HG03571 (cell line): ENCODE measurements around the gene CFAP298.
"Not testable (repeated sequence)": the region's sequence is repeated elsewhere in the genome, so short reads cannot be mapped to it uniquely, and the experiment has no call there.

ENCODE experiments used
- ATAC-seq: cut with Tn5 transposase; IDR thresholded peaks from one replicate; pipeline ENCODE4 v1.9.1; 2021; ENCODE audit not compliant: unreplicated experiment

Gene CFAP298

DNA sequence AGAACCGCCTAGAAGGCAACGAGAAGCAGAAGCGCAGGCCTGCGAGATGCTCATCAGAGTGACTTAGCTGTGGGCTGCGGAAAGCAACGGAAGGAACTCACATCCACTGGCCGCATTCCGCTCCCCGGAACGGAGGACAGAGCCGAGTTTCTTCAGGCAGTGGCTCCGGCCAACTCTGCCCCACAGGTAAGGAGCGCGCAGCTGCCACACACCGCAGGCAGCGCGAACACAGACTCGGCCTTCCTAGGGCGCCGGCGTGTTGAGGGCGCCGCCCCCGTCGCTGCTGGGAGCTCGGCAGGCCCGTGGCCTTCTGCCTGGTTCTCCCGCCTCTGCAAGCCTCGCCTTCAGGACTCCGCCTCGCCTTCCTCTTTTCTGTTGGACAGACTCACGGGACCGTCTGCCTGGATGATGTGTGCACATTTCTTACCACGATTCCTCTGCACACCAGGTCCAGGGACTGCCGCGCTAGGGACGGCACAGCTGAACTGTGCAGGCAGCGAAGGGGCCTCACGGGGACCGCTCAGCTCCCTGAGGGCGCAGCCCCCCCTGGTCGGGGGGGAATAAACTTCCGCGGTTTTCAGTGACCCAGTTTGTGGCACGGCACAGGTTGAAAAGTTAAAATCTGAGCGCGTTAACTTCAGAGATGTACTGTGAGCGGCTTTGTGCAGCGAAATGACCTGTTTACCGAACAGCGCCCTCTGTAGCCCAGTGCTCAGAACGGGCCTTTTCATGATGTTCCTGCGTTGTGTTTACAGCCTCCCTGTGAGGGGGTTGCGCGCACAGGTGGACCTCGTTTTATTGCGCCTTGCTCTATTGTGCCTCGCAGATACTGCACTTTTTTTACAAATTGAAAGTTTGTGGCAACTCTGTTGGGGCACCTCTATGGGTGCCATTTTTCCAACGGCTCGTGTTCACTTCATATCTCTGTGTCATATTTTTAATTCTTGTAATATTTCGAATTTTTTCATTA lies 42.6 kb downstream of the CFAP298 start:
- ATAC-seq, result no peak

DNA sequence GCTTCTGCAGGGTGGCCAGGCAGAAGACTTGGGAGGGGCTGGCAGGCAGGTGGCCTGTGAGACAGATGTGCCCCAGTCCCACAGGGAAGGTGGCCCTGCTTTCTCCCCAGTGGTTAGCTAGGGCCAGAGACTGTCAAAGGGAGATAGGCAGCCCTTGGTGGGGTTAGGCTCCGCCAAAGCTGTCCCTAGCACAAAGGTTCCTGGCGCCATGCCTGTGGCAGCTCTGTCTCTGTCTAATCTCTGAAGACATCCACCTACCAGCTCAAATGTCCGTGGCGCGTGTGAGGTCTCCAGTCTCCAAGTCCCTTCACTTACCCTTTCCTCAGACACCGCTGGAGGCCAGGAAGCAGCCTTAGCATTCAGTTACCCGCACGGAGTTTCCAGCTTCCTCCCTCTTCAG lies 44.6 kb downstream of the CFAP298 start:
- no peak for ATAC-seq

DNA sequence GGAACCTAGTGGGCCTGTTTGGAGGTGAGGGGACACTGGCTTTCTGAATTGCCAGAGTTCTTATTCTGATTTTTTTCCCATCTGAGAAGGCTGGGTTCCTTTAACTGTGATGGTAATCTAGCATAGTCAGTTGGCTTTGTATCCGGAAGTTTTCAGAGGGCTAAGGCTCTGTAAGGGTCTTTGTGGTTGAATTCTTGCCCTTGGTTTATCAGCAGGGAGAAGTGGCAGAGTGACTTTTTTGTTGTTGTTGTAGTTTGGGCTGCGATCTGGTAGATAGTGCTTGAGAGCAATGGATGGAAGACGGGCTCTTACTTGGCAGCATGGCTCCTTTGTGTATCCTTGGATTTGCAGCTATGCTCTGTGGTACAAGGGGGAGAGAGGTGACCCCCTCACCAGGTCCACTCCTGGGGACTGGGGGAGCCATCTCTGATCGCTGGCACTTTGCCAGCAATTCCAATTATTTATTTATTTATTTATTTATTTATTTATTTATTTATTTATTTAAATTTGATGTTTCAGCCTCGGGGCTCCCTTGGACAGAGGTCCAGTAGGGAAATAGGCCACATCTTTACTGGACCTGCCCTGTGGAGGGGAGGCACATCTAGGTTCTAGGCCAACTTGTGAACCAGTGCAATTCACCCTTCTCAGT lies 45.3 kb downstream of the CFAP298 start:
- no peak for ATAC-seq

DNA sequence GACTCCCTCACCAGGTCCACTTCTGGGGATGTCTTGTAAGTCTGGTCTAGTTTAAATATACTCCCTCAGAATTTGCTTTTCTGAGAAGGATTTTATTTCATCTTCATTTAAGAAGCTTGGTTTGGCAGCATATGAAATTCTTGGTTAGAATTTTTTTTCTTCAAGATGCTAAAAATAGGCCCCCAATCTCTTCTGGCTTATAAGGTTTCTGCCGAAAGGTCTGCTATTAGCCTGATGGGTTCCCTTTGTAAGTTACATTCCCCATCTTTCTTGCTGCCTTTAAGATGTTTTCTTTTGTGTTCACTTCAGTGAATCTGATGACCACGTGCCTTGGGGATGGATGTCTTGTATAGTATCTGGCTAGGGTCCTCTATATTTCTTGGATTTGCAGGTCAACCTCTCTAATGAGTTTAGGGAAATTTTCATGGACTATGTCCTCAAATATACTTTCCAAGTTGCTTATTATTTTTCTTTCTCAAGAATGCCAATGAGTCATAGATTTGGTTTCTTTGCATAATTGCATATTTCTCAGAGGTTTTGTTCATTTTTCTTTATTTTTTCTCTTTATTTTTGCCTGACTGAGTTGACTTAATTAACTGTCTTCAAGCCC lies 46.2 kb downstream of the CFAP298 start:
- no peak for ATAC-seq

DNA sequence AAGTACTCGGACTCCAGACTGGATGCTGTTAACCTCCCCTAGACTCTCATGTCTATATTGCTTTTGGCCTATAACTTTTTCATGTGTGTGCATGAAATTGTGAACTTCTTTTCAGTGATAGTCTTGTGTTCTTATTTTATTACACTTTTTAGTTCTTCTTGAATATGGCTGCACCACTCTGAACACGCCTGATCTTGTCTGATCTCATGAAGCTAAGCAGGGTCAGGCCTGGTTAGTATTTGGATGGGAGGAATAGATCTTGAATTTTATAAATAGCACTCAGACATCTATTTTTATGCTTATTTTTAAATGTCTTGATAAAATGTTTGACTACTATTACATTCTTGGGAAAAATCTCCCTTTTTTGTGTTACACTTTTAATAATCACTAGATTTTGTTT lies 49.3 kb downstream of the CFAP298 start:
- ATAC-seq, result no peak

DNA sequence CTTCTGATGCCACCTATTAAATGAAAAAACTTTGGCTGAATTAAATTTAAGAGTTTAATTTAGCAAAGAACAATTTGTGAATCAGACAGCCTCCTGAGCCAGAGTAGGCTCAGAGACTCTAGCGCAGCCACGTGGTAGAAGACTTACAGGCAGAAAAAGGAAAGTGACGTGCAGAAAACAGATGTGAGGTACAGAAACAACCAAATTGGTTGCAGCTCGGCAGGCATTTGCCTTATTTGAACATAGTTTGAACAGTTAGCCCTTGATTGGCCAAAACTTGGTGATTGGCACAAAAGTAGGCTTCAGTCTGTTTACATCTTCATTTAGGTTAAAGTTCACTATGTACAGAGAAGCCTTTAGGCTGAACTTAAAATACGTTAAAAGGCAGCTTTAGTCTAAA lies 49.8 kb downstream of the CFAP298 start:
- ATAC-seq, result no peak

DNA sequence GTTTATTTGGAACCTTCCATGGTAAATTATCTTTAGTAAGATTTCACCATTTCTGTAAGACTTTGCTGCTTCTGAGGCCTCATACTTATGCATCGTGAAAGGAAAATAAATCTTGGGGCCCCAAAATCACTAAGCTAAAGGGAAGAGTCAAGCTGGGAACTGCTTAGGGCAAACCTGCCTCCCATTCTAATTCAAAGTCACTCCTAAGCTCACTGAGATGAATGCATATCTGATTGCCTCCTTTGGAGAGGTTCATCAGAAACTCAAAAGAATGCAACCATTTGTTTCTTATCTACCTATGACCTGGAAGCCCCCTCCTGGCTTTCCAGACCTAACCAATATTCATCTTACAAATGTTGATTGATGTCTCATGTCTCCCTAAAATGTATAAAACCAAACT lies 50.7 kb downstream of the CFAP298 start:
- ATAC-seq, result not testable (repeated sequence)

DNA sequence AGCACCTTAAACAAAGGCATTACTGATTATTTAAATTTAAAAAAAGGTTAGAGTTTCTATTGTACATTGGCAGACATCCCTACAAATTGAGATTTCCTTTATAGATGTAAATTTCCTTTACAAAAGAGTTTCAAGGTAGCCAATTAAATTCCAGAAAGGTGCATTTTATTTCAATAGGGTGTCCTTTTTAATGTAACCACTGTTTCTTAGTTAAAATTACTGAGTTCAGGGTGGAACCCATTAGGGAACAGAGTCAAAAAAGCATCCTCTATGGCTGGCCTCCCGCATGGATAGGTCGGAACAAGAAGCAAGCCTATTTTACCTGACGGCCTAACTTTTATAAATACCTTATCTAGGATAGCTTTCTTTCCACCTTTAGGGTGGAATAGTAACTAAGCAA lies 51.3 kb downstream of the CFAP298 start:
- no peak for ATAC-seq

DNA sequence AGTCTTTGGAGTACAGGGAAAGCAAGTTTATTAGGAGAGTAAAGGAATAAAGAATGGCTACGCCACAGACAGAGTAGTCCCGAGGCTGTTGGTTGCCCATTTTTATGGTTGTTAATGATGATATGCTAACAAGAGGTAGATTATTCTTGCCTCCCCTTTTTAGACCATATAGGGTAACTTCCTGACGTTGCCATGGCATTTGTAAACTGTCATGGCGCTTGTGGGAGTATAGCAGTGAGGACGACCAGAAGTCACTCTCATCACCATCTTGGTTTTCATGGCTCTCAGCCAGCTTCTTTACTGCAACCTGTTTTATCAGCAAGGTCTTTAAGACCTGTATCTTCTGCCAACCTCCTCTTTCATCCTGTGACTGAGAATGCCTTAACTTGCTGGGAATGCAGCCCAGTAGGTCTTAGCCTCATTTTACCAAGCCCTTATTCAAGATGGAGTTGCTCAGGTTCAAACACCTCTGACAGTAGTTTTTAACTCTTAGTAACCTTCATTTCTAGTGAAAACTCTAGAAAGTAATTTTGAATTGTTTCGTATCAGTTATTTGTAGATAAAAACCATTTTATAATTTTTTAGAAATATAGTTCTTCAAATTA lies 53.1 kb downstream of the CFAP298 start:
- ATAC-seq, result no peak

DNA sequence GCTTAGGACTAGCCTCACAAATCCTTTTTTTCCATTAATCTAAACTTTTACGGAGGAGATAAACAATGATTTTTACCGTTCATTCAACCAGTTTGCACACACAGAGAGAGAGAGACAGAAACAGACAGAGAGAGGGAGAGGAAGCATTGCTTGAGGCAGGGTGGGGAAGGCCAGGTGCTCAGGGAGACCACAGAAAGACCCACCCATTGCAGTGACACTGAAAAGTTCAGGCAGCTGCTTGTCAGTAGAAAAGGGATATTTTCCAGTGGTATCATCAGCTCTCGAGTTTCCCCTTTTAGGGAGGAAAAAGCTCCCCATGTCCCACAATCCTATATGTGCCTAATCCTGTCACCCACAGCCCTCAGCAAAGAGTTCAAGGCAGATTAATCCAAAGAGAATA lies 54.1 kb downstream of the CFAP298 start:
- ATAC-seq, result no peak

DNA sequence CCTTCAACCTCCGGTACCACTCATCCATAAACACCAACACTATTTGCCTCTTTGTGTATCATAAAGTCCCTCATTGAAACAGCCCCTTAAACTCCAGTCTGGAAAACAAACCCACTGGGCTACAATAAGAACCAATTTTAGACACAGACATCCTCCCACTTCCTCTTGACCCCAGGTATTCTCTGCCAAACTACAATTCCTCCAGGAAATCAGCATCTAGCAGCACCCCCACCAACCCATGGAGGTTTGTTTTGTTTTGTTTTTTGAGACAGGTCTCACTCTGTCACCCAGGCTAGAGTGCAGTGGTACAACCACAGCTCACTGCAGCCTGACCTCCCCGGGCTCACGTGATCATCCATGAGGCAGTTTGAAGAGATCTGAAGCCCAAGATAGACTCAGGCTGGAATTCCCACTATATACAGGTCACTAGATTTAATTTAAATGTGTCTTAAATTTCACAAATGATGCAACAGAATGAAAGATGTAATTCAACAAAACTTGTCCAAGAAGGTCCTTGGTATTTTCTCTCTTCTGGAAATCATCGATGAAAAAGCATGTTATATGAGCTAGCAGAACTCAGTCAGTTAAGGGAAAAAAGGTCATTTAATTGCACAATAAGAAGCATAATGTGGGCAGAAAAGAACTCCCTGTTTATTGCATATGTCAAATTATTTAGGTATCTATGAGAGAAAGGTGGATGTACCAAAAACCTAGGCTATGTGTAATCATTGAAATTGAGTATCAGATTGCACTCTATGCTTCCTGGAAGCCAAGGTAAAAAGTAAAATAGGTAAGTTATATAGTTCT lies 57.1 kb downstream of the CFAP298 start:
- no peak for ATAC-seq

DNA sequence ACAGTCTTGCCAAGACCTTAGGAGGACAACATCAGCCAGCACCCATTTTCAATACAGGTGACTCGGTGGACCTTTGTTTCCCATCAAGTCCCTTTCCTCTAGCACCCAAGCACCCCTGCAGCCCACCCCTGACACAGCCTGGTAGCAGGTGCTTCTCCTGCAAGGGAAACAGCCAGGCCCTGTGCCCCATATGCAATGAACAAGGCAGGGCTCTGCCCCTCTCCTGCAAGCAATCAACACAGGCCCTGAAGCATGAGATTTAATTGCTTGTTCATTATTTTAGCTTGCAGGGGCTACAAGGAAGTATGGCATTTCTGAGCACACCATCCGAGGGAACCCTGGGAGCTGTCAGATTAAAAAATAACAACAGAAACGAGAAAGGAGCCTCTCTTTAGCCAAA lies 62.3 kb downstream of the CFAP298 start:
- ATAC-seq, result no peak

DNA sequence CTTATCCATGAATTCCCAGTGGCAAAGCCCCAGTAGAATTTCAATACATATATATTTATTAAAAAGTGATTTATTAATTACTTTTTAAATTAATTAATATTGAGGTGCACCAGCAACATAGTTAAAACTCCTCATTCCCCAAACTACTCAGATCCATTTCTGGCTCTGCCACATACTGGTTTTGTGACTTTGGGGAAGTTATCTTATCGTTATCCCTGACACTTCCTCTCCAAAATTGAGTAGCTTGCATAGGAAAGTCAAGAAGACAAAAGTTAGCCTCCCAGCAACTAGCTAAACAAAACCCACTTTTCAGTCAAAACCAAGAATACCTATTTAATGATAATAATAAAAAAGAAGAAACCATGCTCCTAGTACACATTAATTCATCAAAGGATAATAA lies 62.7 kb downstream of the CFAP298 start:
- ATAC-seq, result no peak
